ENCODE results near the gene MELK.

Gene MELK

DNA sequence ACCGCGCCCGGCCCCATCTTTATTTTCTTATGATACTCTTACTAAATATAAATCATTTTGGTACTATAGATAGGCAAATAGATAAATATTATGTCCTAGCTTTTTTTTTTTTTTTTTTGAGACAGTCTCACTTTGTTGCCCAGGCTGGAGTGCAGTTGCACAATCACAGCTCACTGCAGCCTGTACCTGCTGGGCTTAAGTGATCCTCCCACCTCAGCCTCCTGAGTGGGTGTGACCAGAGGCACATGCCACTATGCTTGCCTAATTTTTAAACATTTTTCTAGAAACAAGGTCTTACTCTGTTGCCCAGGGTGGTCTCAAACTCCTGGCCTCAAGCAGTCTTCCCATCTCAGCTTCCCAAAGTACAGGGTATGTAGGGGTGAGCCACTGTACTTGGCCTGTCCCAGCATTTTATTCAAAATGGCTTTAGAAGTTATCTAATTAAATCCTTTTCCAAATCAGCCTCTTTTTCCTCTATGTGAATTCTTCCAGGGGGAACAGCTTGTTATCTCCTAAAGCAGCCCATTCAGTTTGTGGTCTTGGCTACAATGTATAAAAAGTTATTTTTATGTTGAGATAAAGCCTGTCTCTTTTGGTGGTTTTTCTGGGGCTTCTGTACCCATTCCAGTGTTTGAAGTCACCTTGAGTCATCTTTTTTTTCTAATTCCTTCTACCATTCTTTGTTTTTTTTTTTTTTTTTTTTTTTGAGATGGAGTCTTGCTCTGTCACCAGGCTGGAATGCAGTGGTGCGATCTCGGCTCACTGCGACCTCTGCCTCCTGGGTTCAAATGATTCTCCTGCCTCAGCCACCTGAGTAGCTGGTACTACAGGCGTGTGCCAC is 12.1 kb downstream of the MELK start:
- DNase-seq, result no peak

DNA sequence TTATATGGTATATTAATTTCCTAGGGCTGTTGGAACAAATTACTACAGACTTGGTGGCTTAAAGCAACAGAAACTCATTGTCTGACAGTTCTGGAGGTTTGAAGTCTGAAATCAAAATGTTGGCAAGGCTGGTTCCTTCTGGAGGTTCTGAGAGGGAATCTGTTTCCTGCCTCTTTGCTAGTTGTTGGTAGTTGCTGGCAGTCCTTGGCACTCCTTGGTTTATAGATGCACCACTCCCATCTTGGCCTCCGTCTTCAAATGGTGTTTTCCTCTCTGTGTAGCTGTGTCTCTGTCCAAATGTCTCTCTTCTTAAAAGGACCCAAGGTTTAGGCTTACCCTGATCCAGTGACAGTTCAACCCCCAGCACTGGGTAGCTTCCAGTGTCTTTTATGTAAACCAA is 17.5 kb downstream of the MELK start:
- DNase-seq, result no peak

DNA sequence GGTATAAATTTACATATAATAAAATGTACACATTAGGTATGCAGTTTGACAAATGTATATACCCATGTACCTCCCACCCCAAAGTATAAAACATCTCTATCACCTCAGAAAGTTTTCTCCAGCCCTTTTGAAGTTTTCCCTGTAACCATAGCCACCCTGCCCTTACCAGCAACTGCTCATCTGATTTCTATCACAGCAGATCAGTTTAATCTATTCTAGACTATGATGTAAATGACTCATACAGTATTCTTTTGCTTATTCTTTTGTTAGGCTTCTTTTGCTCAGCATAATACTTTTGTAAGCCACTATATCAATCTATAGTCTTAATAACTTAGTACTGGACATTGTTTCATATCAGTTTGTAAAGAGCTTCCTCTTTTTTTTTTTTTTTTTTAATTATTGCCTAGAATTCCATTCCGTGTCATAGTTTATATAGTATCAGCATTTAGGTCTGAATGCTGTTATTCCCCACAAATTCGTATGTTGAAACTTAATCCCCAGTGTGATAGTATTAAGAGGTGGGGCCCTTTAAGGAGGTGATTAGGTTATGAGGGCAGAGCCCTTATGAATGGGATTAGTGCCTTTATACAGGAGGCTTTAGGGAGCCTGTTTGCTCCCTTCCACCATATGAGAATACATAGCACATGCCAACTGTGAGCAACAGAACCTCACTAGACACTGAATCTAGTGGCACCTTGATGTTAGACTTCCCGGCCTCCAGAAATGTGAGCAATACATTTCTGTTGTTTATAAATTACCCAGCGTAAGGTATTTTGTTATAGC is 20.3 kb downstream of the MELK start:
- no peak for DNase-seq

DNA sequence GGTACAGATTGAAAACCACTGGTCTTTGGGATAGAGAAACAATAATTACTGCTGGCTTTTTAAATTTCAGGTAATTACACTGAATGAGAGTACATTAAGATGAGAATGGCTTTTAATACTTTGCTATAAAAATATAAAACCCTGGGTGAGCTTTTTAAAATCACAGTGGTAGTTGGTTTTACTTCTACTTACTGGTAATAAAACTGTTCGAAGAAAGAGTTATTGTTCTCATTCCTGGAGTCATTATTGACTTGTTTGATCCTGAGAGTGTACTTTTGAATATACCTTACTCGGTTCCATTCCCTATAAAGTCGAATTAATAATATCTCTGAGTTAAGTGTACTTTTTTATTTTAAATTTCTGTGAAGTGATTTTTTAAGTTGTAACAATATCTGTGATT is 21.5 kb downstream of the MELK start:
- DNase-seq, result no peak

DNA sequence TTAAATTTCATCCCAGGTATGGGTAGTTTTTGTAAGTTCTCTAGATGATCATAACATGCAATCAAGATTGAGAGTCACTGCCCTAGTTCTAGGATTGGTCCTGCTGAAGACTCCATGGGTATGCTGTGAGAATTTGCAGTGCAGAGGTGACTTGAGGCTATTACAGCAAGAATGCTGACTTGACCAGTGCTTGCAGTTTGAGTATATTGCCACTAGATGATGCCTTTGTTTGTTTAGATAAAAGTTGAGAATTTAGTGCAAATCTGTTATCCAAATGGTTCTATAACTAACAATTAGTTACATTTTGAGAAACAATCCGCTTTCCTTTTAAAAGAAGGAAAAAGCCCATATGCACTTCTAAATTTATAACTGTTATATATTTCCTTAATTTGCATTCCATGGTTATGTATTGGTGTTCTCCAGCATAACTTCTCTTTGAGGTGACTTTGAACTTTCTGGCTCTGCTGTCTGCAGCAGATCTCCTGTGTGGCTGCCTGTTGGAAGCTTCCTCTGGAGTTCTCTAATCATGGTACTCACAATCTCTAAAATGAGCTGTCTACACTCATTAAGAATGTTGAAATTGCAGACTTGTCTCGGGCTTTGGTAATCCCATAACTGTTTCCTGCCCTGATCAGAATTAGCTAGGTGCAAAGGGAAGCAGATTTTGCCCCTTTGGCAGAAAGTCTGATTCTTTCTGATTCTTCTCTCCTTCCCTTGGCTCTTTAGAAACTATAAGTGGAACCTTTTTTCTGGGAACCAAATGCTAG is 24.9 kb downstream of the MELK start:
- no peak for DNase-seq

DNA sequence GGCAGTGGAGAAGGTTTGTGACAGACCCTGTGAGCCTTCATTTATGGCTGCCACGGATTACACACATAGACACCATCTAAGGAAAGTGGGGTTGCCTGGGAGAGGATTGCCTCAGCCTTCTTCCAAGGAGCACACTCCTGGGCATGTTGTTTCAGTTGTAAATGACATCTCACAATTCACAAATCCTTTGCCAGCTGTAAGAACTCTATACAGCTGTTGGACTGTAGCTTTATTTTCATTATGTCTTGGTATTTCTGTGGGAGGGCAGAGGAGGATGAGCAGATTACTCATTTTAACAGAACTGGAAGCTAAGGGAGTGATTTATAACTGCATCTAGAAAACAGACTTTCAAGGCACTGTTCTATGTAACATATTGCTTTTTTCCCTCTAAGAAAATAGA is 25.6 kb downstream of the MELK start:
- DNase-seq, result no peak

DNA sequence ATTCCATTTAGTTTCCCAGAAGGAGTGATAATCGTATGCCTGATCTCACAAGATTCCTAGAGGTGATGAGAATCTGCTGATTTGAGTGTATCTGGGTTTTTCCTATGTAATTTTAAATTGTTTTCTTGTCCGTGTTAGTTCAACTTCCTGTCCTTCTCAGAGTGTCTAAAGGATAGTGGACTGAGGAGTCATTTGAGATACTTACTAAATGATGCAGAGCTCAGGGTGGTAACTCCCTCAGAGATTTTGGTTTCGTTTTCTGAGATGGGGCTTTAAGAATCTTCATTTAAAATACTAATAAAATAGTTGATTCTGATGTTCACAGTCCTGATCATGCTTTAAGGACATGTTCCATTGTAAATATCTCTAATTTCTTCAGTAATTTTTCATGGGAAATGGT is 30.3 kb downstream of the MELK start:
- DNase-seq, result no peak

DNA sequence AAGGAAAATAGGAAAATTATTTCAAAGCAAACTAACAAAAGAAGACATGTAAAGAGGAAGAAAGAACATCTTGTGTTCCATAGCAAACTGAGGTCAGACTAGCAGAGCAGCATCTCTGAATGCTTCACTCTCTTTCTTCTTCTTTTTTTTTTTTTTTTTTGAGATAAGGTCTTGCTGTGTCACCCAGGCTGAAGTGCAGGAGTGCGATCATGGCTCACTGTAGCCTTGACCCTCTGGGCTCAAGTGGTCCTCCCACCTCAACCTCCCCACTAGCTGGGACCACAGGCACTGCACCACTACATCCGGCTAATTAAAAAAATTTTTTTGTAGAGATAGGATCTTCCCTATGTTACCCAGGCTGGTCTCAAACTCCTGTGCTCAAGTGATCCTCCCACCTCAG is 36.6 kb downstream of the MELK start:
- no peak for DNase-seq

DNA sequence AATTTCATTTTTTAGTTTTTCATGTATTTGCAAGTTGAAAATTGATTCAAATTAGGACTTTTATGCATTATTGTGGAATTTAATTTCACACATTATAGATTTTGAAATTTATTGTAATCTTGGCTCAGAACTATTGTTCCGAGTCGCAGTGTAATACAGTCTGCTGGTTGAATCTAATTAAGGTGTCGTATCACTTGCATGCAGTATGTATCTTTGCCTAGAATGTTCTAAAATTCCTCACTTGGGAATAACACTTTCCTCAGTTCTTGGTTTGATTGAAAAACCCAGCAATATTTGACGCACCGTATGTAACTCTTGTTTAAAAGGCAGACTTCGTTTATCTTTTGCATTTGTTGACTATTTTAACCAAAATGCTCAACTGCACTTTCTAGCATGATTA is 49.4 kb downstream of the MELK start:
- DNase-seq, result no peak

DNA sequence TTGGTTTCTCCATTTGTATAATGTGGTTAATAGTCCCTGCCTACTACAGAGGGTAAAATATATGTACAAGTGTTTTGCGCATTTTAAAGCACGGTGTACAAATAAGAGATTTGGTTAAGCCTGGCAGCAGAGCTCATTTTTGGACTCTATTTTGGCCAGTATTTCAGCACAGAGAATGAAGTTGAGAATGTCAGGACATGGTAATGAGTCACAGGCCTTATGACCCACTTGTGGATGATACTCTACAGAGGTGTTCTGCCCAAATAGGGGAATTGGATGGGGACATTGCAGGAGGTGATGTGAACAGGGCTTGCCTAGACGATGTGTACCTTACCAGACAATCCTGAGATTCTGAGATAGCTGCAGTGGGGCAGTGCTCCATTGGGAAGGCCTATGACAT is 50.6 kb downstream of the MELK start:
- no peak for DNase-seq

DNA sequence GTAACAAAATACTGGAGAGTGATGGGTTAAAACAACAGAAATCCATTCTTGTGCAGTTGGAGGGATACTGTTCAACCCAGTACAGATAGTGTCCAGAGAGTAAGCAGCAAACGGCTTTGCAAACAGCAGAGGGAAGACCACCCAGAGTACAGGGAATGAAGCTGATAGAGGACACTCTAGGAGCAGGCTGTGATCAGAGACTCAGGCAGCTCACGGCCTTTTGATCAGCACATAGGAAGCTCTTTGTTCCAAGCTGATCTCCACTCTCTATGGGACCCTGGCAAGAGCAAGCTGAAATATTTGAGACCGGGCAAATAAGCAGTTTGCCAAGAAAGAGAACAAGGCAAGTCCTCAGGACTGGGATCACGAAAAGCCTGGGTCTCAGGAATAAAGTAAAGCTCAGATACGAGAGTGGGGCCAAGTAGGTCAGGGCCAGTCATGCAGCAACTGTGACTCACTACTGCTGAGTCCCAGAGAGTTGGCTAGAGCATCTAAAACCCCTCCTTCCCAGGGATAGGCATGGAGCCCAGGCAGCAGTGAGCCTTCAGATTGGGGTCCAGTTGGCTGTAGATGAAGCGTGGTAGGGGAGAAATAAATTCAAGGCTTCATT is 52.4 kb downstream of the MELK start:
- no peak for DNase-seq

DNA sequence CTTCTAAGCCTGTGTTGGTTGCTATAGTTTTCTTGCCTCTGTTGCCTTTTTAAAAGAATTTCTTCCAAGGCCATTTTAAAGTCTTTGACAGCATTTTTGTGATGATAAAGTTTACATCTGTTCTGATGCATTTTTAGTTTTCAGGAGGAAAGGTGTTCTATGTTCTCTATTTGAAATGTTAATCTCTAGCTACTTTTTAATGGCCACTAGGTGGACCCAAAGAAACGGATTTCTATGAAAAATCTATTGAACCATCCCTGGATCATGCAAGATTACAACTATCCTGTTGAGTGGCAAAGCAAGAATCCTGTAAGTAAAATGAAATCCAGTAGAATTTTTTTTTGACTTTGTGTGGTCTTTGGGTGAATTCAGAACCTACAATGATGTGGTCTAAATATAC is 60.2 kb downstream of the MELK start:
- DNase-seq, result no peak

DNA sequence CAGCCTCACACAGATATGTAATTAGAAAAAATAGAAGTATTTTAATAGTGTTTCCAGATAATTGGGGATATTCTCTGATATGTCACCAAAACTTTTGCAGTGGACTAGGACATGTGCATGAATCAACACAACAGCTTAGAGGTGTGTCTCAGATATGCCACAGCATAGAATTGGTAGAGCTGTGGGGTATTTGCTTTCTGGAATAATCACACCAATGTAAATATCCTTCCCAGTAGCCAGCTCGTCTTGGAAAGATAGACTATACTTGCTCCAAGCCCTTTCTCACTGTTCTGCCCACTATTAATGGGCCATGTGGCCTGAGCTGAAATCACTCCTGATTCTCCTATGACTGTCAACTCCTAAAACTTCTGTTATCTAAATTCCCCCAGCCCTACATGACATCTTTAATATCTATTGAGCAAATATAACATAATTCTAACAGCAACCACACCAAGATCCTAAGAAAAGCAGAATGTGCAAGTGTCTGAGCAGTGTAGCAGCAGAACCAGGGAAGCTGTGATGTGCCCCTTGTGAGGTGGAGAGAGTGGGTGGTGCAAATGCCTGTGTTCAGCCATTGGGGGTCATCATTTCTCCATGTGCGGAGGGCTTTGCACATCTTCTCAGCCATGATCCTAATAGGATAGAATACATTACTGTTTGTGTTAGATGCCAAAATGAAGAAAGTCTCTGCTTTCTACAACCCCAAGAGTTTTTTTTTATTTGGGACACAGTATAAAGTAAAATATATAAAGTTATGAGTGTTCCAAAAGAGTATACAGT is 65.0 kb downstream of the MELK start:
- DNase-seq, result no peak

DNA sequence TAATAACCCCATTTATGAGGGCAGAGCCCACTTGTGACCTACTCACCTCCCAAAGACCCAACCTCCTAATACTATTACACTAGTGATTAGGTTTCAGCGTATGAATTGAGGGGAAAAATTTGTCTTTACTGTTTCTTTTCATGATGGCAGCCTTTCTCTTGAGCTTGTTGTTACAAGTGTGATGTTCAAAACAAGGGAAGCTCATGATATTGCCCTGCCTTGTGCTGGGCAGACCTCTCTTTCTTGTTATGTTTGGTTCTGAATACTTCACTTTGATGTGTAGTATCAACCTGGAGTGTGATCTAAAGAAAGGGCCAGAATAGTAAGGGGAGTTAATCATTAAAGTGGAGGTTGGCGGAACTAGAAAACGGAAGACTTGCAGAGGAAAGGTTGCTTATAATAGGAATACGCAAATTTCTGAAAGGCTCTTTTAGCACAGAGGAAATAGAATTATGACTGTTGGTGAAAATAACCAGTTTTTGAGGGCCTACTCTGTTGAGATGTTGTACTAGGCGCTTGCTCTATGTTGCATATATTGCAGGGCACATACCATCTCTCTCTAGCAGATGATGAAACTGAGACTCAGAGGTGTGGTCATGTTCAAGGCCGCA is 68.2 kb downstream of the MELK start:
- DNase-seq, result no peak

DNA sequence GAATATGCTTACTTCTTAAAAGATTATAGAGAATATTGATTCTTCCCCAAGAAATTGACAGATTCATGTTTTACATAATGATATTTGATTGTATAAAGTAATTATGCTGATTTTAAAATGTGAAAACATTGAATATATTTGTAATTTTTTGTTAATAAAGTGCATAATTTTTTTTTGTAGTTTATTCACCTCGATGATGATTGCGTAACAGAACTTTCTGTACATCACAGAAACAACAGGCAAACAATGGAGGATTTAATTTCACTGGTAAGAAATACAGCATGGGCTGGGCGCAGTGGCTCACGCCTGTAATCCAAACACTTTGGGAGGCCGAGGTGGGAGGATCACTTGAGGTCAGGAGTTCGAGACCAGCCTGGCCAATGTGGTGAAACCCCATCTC is 70.1 kb downstream of the MELK start:
- DNase-seq, result no peak

DNA sequence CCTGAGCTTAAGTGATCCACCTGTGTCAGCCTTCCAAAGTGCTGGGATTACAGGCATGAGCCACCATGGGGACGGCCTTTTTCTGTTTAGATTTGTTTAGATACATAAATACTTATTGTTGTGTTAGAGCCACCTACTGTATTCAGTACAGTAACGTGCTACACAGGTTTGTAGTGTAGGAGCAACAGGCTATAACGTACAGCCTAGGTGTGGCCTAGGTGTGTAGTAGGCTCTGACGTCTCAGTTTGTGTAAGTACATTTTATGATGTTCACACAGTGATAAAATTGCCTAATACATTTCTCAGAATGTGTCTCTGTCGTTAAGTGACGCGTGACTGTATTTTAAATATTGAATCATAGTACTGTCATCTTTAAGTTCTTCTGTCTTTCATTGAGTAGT is 84.1 kb downstream of the MELK start:
- DNase-seq, result no peak

DNA sequence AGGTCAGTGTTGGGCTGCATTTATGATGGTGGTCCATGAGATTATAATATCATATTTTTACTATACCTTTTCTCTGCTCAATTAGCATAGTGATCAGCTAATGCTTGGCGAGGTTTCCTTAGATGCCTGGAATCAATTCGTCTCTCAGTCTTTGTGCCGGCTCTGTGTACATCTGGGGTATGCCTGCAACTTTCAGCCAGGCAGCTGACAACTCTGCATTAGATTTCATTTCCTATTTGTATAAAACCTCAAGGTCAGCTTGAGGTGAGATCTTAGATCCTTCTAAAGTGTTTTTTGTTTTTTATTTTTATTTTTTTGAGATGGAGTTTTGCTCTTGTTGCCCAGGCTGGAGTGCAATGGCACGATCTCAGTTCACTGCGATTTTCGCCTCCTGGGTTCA is 86.8 kb downstream of the MELK start:
- DNase-seq, result no peak

DNA sequence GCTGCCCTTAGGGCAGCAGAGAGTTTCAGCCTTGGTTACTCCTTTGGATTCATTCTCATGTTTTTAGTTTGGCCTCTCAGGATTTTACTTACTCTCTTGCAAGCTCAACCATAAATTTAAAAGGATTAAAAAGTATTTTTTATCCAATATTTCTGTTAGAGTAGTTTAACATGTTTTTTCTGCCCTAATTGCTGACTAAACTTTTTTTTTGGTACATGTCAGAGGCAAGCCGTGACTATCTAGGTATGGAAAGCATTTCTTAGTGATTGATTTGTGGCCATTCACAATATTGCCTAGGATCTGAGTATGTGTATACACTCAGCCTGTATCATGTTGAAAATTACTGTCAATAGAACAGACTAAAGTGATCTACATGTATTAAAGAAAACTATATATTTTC is 92.1 kb downstream of the MELK start:
- DNase-seq, result no peak

DNA sequence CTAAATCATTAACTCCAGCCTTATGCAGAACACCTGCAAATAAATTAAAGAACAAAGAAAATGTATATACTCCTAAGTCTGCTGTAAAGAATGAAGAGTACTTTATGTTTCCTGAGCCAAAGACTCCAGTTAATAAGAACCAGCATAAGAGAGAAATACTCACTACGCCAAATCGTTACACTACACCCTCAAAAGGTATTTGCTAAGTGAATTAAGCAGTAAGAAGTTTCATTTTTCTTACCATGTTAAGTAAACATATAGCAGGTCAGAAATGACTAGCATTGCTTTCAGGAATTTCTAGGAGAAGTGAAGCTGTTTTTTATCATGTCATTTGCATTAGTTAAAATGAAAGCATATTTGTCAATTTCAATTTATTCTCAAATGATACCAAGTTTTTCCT is 92.7 kb downstream of the MELK start:
- no peak for DNase-seq

DNA sequence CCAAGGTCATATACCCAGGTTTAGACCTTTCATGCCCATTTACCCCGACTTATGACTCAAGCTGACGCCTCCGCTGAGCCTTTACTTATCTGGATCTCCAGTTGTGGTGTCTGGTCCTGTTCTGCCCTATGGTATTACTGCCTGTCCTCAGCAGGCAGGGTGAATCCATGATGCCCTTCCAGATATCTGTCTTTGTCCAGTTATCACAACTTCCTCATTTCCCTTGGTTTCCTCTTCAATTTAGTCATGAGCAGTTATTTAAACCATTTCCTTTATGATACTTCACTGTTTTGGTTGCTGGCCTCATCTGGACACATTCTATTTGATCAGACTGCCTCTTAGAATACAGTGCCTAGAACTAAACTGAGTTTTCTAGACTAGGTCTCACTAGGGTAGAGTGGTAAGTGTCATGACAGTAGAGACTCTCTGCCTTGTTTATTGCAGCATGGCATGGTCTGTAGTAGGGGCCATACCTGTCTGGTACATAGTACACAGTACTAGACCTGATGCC is 93.3 kb downstream of the MELK start:
- DNase-seq, result no peak

DNA sequence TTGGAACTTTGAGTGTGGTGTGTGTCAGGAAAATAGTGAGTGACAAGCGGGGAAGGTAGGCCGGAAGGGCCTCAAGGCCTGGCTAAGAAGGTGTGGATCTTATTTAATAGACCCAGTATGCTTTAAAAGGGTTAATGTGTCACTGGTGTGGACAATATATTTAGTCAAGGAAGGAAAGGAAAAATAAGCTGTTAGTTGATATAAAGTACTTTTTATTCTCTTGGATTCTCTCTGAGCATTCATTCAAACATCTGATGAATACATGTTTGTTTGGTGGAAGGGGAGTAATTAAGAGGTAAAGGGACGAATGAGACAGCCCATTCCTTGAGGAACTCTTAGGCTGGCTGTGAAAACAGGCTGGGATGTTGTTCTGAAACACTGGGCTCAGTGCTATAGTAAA is 98.9 kb downstream of the MELK start:
- DNase-seq, result no peak

DNA sequence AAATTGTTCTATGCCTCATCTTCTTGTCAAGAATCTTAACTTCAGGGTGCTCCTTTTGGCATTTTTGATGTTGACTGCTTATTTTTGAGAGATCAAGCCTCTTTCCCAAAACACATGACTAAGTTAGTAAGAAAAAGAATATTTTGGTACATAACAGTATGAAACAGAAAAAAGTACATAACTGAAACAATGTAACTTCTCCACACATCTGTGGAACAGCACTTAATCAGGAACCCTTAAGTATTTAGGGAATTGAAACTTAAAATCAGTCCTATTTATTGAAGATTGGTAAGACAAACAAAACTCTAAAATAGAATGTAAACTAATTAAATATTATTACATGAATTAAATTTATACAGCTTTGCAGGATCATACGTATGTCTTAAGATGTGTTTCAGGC is 103.4 kb downstream of the MELK start:
- no peak for DNase-seq

Data from NCI-H748 treated with DMSO at 0.1 percent for 48 hours (cell line).